Breast epithelium (tissue), 3 donors: ENCODE data around the gene SMAD7.

Source experiments
- CTCF ChIP-seq, 3 donors: fragments of 450-650 bp; IDR thresholded peaks; one replicate each; pipeline ENCODE4 v1.5.1; 2016 to 2017; ENCODE audit warnings: antibody characterized with exemption in 3 of 3, mild to moderate bottlenecking in 3 of 3, moderate library complexity in 3 of 3
- POLR2A ChIP-seq: fragments of 450-650 bp; IDR thresholded peaks from one replicate; pipeline ENCODE4 v1.6.1; 2016; ENCODE audit warnings: antibody characterized with exemption, mild to moderate bottlenecking, moderate library complexity

GRCh38 chr18:48900469-48900868, 50.3 kb downstream of the SMAD7 start:
- TF ChIP-seq POLR2A = no peak
- TF ChIP-seq CTCF (IDR thresholded peaks at IDR 0.05) = no peak
